OCI-LY3 (cell line): Measurements from ENCODE around the gene TRERF1.
A peak's percentile ranks its signal among the peaks of the same experiment; 100 is the strongest.
"Not testable (repeated sequence)": the region's sequence is repeated elsewhere in the genome, so short reads cannot be mapped to it uniquely, and the experiment has no call there.

ENCODE experiments used
- H2AFZ ChIP-seq: fragments of 200-600, 300-600 bp; shearing (Covaris generic); 2 replicates; pipeline ENCODE4 v1.6.0; 2014; ENCODE audit warnings: antibody characterized with exemption, low read depth, low read length
- H3K27ac ChIP-seq: fragments of 200-600, 300-600 bp; sonication (generic); 2 replicates; pipeline ENCODE4 v1.5.1; 2014; ENCODE audit warnings: mild to moderate bottlenecking, low read length, moderate library complexity, mixed read lengths
- H3K27me3 ChIP-seq: fragments of 200-600, 300-600 bp; sonication (generic); 2 replicates; pipeline ENCODE4 v1.6.1; 2014; ENCODE audit warnings: low read depth, low read length, mixed read lengths
- H3K36me3 ChIP-seq: fragments of 200-600, 300-600 bp; sonication (generic); replicated peaks from 2 replicates; pipeline ENCODE3; 2014; ENCODE audit warnings: low read depth, low read length, mixed read lengths
- H3K4me1 ChIP-seq: fragments of 300-600, 200-600 bp; sonication (generic); 2 replicates; pipeline ENCODE4 v1.6.1; 2014; ENCODE audit warnings: low read length, mixed read lengths
- H3K4me2 ChIP-seq: fragments of 200-600, 300-600 bp; sonication (generic); 2 replicates; pipeline ENCODE4 v1.6.1; 2014; ENCODE audit warnings: low read length, mixed read lengths
- H3K4me3 ChIP-seq: fragments of 300-600, 200-600 bp; sonication (generic); 2 replicates; pipeline ENCODE4 v1.5.1; 2014; ENCODE audit warnings: antibody characterized with exemption, mild to moderate bottlenecking, low read length, moderate library complexity
- H3K79me2 ChIP-seq: fragments of 300-600, 200-600 bp; shearing (Covaris generic); 2 replicates; pipeline ENCODE4 v1.6.1; 2014; ENCODE audit warnings: mild to moderate bottlenecking, low read length, mixed read lengths
- H3K9ac ChIP-seq: fragments of 300-600, 200-600 bp; shearing (Covaris generic); 2 replicates; pipeline ENCODE4 v1.6.0; 2014; ENCODE audit warnings: mild to moderate bottlenecking, low read length, moderate library complexity
- H3K9me3 ChIP-seq: fragments of 200-600, 300-600 bp; shearing (Covaris generic); 2 replicates; pipeline ENCODE4 v1.6.1; 2014; ENCODE audit warnings: low read length, mixed read lengths; ENCODE audit not compliant: insufficient read depth
- H4K20me1 ChIP-seq: fragments of 200-600, 300-600 bp; sonication (generic); 2 replicates; pipeline ENCODE4 v1.6.1; 2016; ENCODE audit warnings: low read length, mixed read lengths; ENCODE audit not compliant: insufficient read depth
- EZH2phosphoT487 ChIP-seq: fragments of 200-600 bp; shearing (Covaris generic); IDR thresholded peaks from 2 replicates; pipeline ENCODE4 v1.6.1; 2018; ENCODE audit warnings: antibody characterized with exemption, mixed run types, low read depth
- TF ChIP-seq, protein P1 (sequence below): fragments of 200-600, 300-600 bp; sonication (generic); IDR thresholded peaks from 2 replicates; pipeline ENCODE4 v1.5.1; 2014; ENCODE audit warnings: antibody characterized with exemption, low read length, low read depth

Gene TRERF1

DNA sequence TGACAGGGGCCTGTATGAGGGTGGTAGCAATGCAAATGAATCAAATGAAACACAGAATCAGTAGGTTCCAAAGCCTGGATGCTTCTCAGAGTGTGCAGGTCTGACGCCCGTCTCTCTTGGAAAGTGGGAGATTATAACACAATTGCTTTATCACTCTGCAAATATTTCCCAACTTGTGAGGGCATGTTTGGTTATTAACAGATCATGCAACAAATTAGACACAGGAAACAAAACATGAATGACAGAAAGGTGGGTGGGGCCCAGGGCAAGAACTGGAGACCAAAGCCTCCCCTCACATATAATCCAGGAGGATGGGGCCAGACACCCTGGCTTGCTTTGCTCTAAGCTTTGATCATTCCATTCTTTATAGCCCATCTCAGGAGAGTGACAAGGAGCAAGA, 125.5 kb downstream of the TRERF1 start:
- Histone ChIP-seq H3K4me1 (no peaks in the 10 kb centered on the region), H3K4me2 (no peak overlapping the region), H3K79me2 (peaks cover 16% of the 10 kb centered on the region), H2AFZ (no peak overlapping the region), H4K20me1 (peaks cover 28% of the 10 kb centered on the region; the same call in 1 of the 2 replicates), H3K9me3 (no peaks in the 10 kb centered on the region), H3K27me3 (no peaks in the 10 kb centered on the region), H3K27ac (no peak overlapping the region), H3K4me3 (no peak overlapping the region), H3K9ac (no peak overlapping the region), H3K36me3 (no peaks in the 10 kb centered on the region)
- TF ChIP-seq, protein P1, sequence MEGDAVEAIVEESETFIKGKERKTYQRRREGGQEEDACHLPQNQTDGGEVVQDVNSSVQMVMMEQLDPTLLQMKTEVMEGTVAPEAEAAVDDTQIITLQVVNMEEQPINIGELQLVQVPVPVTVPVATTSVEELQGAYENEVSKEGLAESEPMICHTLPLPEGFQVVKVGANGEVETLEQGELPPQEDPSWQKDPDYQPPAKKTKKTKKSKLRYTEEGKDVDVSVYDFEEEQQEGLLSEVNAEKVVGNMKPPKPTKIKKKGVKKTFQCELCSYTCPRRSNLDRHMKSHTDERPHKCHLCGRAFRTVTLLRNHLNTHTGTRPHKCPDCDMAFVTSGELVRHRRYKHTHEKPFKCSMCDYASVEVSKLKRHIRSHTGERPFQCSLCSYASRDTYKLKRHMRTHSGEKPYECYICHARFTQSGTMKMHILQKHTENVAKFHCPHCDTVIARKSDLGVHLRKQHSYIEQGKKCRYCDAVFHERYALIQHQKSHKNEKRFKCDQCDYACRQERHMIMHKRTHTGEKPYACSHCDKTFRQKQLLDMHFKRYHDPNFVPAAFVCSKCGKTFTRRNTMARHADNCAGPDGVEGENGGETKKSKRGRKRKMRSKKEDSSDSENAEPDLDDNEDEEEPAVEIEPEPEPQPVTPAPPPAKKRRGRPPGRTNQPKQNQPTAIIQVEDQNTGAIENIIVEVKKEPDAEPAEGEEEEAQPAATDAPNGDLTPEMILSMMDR, result no peak
- no peak for TF ChIP-seq EZH2phosphoT487

DNA sequence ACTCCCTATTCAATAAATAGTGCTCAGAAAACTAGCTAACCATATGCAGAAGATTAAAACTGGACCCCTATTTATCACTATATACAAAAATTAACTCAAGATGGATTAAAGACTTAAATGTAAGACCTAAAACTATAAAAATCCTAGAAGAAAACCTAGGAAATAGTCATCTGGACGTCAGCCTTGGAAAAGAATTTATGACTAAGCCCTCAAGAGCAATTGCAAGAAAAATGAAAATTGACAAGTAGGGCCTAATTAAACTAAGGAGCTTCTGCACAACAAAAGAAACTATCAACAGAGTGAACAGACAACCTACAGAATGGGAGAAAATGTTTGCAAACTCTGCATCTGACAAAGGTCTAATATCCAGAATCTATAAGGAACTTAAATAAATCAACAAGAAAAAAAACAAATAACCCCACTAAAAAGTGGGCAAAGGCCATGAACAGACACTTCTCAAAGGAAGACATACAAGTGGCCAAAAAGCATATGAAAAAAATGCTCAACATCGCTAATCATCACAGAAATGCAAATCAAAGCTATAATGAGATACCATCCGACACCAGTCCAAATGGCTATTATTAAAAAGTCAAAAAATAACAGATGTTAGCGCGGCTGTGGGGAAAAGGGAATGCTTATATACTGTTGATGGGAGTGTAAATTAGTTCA, 126.9 kb downstream of the TRERF1 start:
- not testable (repeated sequence) for H3K4me3 ChIP-seq, H3K27ac ChIP-seq, H3K4me2 ChIP-seq, H3K9ac ChIP-seq, H3K36me3 ChIP-seq, H3K4me1 ChIP-seq, H3K9me3 ChIP-seq, H2AFZ ChIP-seq, H3K27me3 ChIP-seq
- peaks cover 28% of the 10 kb centered on the region; the same call in 1 of the 2 replicates for H4K20me1 ChIP-seq
- H3K79me2 ChIP-seq, result peaks cover 21% of the 10 kb centered on the region

DNA sequence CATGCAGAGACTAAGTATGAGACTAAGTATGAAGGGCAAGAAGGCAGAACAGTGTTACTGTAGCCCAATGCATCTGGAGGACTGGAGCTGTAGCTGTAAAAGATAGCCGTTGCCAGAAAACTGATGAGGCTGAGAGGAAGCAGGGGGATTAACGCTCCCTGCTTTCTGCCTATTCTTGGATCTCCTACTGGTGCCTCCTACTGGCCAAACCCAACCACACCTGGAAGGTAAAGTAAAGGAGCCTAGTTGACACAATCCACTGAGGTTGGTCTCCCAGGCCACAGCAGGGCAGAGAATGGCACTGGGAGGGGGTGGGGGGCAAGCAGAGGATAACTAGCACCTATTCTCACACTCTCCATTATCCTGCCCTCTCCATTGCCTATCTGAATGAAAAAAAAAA, 129.1 kb downstream of the TRERF1 start:
- Histone ChIP-seq H3K9ac (no peak overlapping the region), H3K4me3 (no peak overlapping the region), H3K27me3 (no peaks in the 10 kb centered on the region), H4K20me1 (peaks cover 20% of the 10 kb centered on the region; the same call in 1 of the 2 replicates), H3K79me2 (peaks cover 17% of the 10 kb centered on the region), H3K9me3 (no peaks in the 10 kb centered on the region), H3K27ac (no peak overlapping the region), H3K36me3 (no peaks in the 10 kb centered on the region), H3K4me1 (peaks cover under 1% of the 10 kb centered on the region; the same call in 1 of the 2 replicates), H3K4me2 (no peak overlapping the region), H2AFZ (no peak overlapping the region)
- TF ChIP-seq, protein P1, result peak; percentile 33; the same call in 1 of the 2 replicates
- no peak for TF ChIP-seq EZH2phosphoT487

DNA sequence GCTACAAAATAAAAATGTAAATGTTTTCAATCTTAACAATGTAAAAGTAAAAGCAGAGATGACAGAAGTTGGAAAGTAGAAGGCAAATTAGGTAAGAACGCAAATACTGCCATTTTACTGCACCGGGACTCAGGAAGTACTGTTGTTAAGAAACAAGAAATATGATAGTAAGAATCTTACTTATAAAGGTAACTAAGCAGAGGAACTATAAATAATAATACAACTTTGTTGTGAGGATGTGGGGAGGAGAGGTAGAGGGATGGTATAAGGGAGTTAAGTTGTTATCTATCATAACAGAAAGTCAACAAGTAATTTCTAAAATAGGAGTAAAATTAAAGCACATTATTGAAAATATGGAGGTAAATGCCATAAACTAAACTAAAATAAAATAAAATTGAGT, 129.8 kb downstream of the TRERF1 start:
- no peak overlapping the region for H3K4me3 ChIP-seq

More for the DNA sequence above, 129.8 kb downstream of the TRERF1 start:
- Histone ChIP-seq H3K4me2 (no peak overlapping the region), H3K4me1 (peaks cover 7% of the 10 kb centered on the region), H3K9ac (no peak overlapping the region), H4K20me1 (peaks cover 13% of the 10 kb centered on the region; the same call in 1 of the 2 replicates), H2AFZ (no peak overlapping the region), H3K27ac (no peak overlapping the region), H3K79me2 (peaks cover 17% of the 10 kb centered on the region), H3K9me3 (no peaks in the 10 kb centered on the region), H3K27me3 (no peaks in the 10 kb centered on the region), H3K36me3 (no peaks in the 10 kb centered on the region)
- no peak for TF ChIP-seq EZH2phosphoT487
- TF ChIP-seq, protein P1, result no peak
